ENCODE data around the gene EID1.

GRCh38 chr15:48866141-48866563 is 11.8 kb upstream of the EID1 start:
- TF ChIP-seq, protein P1, sequence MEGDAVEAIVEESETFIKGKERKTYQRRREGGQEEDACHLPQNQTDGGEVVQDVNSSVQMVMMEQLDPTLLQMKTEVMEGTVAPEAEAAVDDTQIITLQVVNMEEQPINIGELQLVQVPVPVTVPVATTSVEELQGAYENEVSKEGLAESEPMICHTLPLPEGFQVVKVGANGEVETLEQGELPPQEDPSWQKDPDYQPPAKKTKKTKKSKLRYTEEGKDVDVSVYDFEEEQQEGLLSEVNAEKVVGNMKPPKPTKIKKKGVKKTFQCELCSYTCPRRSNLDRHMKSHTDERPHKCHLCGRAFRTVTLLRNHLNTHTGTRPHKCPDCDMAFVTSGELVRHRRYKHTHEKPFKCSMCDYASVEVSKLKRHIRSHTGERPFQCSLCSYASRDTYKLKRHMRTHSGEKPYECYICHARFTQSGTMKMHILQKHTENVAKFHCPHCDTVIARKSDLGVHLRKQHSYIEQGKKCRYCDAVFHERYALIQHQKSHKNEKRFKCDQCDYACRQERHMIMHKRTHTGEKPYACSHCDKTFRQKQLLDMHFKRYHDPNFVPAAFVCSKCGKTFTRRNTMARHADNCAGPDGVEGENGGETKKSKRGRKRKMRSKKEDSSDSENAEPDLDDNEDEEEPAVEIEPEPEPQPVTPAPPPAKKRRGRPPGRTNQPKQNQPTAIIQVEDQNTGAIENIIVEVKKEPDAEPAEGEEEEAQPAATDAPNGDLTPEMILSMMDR (IDR thresholded peaks at IDR 0.05; ENCODE audit: insufficient read depth, low read depth, low read length), result no peak
- TF ChIP-seq EZH2 (IDR thresholded peaks at IDR 0.05; ENCODE audit: insufficient read depth, low read length), result no peak
